ENCODE measurements around the gene CENPP.

The CENPP gene

DNA sequence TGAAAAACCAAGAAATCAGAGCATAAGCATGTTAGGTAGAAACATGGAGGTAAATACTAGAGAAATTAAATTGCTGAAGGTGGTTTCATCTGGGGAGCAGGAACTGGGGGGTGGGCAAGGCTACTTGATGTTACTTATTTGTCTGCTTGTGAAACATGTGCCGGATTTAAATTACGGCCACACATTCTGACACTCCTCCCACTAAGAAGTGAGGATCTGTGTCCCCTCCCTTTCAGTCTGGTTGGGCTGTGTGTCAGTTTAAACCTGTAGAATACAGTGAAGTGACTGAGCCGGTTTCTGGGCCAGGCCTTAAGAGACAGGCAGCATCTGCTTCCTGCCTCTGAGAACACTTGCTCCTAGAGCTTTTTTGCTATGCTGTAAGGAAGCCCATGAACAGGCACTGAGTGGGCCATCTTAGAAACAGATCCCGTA, 29.9 kb upstream of the CENPP start:
- peak overlapping the region; percentile 59 for H3K27ac Mint-ChIP-seq

DNA sequence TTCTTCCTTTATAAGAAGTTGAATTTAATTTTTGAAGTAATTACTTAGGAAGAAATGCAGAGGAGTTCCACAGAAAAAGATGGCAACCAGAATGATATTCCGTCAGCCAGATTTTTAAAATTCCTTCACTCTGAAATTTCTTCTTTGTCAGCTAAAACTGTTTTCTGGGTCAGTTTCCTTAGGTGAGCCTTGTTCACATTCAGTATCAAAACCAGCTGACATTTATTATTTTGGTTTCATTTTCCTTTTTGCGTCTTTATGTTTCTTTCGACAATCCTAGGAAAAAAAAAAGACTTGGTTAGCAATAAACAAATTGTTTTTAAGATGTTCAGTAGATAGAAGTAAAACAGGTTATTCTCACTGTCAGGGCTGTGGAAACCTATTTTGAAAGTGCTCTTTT, 28.1 kb upstream of the CENPP start:
- Mint-ChIP-seq H3K4me1 (peaks cover 25 to 35% of the 10 kb centered on the region in 2 donors), H3K36me3 (peaks cover 22 to 36% of the 10 kb centered on the region in 2 donors), H3K27me3 (no peaks in the 10 kb centered on the region), H3K9me3 (no peaks in the 10 kb centered on the region), H3K27ac (peak overlapping the region; percentile 31), H3K4me3 (no peak overlapping the region)
- DNase-seq: no peak
- no peak for ATAC-seq (replicated peaks)

More for the DNA sequence above, 29.9 kb upstream of the CENPP start:
- Mint-ChIP-seq H3K4me3 (no peak overlapping the region), H3K4me1 (peaks cover 33 to 52% of the 10 kb centered on the region in 2 donors), H3K9me3 (no peaks in the 10 kb centered on the region), H3K36me3 (peaks cover 24 to 38% of the 10 kb centered on the region in 2 donors), H3K27me3 (no peaks in the 10 kb centered on the region)
- ATAC-seq (replicated peaks): no peak
- DNase-seq: no peak

DNA sequence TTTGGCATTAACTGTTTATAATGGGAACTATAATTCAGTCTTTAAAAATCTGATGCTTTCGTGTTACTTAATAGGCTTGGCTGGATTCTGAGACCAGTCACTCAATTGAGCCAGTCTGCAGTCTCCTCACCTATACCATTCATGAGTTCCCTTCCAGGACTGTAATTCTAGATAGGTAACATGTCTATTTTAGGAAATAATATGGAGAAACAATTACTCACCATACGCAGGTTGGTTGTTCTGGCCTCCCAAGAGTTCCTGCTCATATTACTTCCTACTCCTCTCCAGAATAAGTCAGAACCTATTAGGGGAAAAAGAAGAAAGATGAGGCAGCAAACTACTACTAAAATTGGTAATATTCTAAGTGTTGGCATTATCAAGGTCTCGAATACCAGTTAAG, 27.7 kb upstream of the CENPP start:
- H3K36me3 Mint-ChIP-seq: peaks cover 23 to 36% of the 10 kb centered on the region in 2 donors
- peaks cover 22 to 31% of the 10 kb centered on the region in 2 donors for H3K4me1 Mint-ChIP-seq
- H3K27me3 Mint-ChIP-seq: no peaks in the 10 kb centered on the region
- no peak overlapping the region for H3K4me3 Mint-ChIP-seq
- H3K9me3 Mint-ChIP-seq: no peaks in the 10 kb centered on the region
- ATAC-seq (replicated peaks) (no peak), DNase-seq (no peak)
- peak overlapping the region; percentile 31 for H3K27ac Mint-ChIP-seq

DNA sequence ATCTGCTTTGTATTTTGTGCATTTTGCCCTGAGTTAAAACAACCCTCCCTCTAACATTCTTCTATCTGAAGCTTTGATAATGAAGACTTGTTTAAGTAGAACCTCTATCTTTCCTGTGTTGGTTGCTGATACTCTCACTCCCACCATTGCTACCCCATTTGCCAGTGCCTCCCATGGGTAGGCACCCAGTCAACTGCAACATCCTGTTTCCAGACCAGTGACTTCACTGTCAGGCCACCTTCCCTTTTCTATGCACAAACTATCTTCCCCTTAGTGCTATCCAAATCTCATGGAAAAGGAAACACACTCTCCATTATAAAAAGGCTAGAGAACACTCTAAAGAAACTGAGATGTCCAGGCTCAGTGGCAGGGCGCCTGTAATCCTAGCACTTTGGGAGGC, 26.6 kb upstream of the CENPP start:
- DNase-seq (peak; percentile 5), ATAC-seq (replicated peaks) (peak; percentile 75 to 80)
- Mint-ChIP-seq H3K9me3 (no peaks in the 10 kb centered on the region), H3K4me3 (peak overlapping the region; percentile 1 to 21), H3K4me1 (peaks cover 22% of the 10 kb centered on the region in 2 donors), H3K27ac (peak overlapping the region; percentile 48), H3K36me3 (peaks cover 24 to 39% of the 10 kb centered on the region in 2 donors), H3K27me3 (no peaks in the 10 kb centered on the region)

DNA sequence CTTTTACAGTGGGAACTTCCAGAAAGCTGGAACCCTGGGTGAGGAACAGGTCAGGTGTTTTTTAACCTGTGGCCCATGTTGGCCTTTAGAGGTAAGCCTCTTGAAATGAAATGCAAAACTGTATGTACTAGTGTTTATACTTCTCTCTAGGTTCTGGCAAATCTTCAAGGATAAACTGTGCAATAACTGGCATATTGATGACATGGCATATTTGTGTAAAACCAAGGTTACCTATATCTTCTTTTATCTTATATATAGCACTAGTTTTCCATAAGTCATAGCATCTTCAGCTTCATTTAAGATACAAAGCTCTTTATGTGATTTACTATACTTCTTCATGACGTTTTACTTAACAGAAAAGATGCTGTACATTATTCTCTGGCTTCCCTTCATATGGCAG, 24.8 kb upstream of the CENPP start:
- no peaks in the 10 kb centered on the region for H3K9me3 Mint-ChIP-seq
- no peaks in the 10 kb centered on the region for H3K27me3 Mint-ChIP-seq
- H3K4me1 Mint-ChIP-seq: peaks cover 8 to 12% of the 10 kb centered on the region in 2 donors
- DNase-seq: no peak
- peaks cover 28 to 45% of the 10 kb centered on the region in 2 donors for H3K36me3 Mint-ChIP-seq
- ATAC-seq (replicated peaks): no peak
- H3K4me3 Mint-ChIP-seq: no peak overlapping the region
- no peak overlapping the region for H3K27ac Mint-ChIP-seq

DNA sequence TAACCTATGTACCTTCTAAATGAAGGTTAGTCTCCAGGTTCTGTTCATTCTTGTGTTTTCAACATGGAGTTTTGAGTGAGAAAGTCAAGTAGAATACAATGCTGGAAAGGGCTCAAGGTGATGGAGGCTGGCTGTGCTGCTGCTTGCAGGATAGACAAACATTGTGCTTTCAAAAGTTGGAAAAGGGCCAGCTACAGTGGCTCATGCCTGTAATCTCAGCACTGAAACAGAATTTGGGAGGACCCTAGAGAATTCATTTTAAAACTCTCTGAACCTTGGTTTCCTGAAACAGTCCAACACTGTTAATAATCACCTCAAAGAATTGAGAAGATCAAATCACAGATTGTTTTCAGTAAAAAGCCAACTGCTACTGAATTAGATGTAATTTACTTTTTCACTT, 16.9 kb upstream of the CENPP start:
- no peak for DNase-seq
- no peak overlapping the region for H3K27ac Mint-ChIP-seq

DNA sequence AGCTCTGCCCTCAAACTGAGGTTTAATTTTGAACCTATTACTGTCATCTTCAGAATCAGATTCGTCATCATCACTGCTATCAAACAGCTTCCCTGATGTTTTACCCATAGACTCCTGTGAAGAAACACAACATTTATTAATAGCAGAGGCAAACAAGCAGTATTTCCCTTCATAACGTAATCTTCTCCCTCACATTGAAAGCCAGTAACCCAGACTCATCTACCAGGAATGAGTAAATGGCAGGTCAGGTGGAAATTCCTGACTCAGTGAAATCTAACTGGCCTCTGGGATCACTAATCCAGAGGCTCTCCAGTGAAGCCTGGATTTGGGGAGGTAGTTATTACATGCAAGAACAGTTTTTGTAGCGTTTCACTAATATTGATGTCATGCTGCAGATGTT, 15.2 kb upstream of the CENPP start:
- Mint-ChIP-seq H3K27ac (no peak overlapping the region), H3K4me3 (no peak overlapping the region), H3K27me3 (no peaks in the 10 kb centered on the region), H3K4me1 (peaks cover 19 to 33% of the 10 kb centered on the region in 2 donors), H3K9me3 (no peaks in the 10 kb centered on the region), H3K36me3 (peaks cover 51 to 70% of the 10 kb centered on the region in 2 donors)
- DNase-seq: no peak
- no peak for ATAC-seq (replicated peaks)

More for the DNA sequence above, 16.9 kb upstream of the CENPP start:
- Mint-ChIP-seq H3K4me3 (no peak overlapping the region), H3K4me1 (peaks cover 14 to 25% of the 10 kb centered on the region in 2 donors), H3K9me3 (no peaks in the 10 kb centered on the region), H3K27me3 (no peaks in the 10 kb centered on the region), H3K36me3 (peaks cover 50 to 65% of the 10 kb centered on the region in 2 donors)
- no peak for ATAC-seq (replicated peaks)

DNA sequence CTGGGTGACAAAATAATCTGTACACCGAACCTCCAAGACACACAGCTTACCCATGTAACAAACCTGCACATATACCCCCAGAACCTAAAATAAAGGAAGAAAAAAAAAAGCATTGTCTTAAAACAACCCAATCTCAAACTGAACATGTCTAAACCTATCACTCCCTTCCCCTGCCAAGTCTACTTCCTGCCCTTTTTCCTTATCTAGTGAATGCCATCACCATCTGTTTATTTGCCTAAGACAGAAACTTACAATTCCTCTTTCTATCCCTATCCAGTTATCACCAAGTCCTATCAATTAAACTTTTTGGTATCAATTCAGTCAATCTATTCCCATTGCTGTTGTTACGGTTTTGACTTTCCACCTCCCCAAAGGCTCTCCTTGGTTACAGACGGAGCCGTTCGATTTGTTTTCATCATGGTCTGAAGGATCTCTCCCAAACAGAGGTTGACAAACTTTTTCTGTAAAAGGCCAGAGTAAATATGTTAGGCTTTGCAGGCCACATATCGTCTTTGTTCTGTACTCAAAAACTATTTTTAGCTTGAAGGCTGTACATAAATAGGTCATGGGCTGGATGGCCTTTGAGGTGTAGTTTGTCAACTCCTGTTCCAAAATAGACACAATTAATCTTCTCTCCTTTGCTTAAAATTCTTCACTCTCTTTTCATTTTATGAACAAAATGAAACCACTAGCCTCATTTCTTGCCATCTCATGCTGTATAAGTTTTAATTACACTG, 12.7 kb upstream of the CENPP start:
- H3K4me3 Mint-ChIP-seq: no peak overlapping the region
- H3K27ac Mint-ChIP-seq: no peak overlapping the region
- peaks cover 52 to 73% of the 10 kb centered on the region in 2 donors for H3K36me3 Mint-ChIP-seq
- H3K27me3 Mint-ChIP-seq: no peaks in the 10 kb centered on the region
- no peaks in the 10 kb centered on the region for H3K9me3 Mint-ChIP-seq
- ATAC-seq (replicated peaks): no peak
- peaks cover 20 to 31% of the 10 kb centered on the region in 2 donors for H3K4me1 Mint-ChIP-seq
- DNase-seq: no peak

DNA sequence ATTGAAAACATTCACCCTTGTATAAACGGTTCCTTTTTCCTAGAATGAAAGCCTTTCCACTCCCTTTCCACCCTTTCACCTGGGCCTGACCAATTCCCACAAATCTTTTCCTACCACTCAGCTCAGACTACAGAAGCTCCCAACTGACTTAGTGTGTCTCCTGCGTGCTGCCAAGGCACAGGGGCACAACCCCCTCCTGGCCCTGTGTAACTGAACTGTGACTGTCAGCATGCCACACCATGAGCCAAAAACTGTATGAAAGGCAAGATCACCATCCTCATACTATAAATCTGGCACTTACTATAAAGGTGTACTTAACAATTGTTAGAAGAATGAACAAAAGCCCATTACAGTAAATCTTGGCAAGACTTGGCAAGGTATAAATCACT, 12.1 kb upstream of the CENPP start:
- H3K27ac Mint-ChIP-seq: no peak overlapping the region
- no peaks in the 10 kb centered on the region for H3K9me3 Mint-ChIP-seq
- no peak overlapping the region for H3K4me3 Mint-ChIP-seq
- peaks cover 21 to 31% of the 10 kb centered on the region in 2 donors for H3K4me1 Mint-ChIP-seq
- no peak for DNase-seq
- H3K27me3 Mint-ChIP-seq: no peaks in the 10 kb centered on the region
- peaks cover 50 to 72% of the 10 kb centered on the region in 2 donors for H3K36me3 Mint-ChIP-seq
- ATAC-seq (replicated peaks): no peak

DNA sequence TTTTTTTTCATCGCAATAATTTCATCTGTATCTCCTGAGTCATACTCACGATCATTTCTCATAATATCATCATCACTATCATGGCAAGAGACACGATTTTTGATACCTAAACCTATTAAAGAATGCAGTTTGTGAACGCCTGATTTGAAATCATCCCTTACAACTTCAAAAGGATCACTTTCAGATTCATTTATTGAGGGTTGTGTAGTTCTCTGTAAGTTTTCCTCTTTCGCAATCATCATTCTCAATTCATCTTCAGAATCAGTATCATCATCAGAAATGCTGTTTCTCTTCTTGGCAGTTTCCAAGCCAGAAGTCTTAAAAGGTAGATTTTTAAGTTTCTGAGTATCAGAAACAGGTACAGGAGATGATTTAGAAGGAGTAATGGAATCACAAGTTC, 10.3 kb upstream of the CENPP start:
- Mint-ChIP-seq H3K36me3 (peaks cover 47 to 70% of the 10 kb centered on the region in 2 donors), H3K4me3 (no peak overlapping the region), H3K4me1 (peaks cover 19 to 31% of the 10 kb centered on the region in 2 donors), H3K27ac (no peak overlapping the region), H3K27me3 (no peaks in the 10 kb centered on the region), H3K9me3 (no peaks in the 10 kb centered on the region)
- ATAC-seq (replicated peaks) (no peak), DNase-seq (no peak)

DNA sequence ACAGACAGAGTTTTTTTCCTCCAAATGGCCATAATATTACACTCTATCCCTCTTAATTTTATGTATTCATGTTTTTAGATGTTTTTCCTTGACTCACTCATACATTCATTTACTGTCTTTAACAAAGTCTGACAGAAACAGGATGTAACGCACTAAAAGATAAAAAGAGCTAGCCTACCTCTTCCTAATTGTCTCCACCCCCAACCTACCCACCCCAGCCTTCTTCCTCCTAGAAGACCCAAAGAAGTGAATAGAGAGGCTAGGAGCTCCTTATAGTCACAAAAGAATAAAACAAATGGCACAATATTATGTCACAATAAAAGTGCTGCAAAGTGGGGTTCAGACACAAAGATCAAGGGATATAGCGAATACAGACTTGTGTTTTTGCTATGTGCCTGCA, 1.3 kb upstream of the CENPP start:
- Mint-ChIP-seq H3K27me3 (no peaks in the 10 kb centered on the region), H3K9me3 (no peaks in the 10 kb centered on the region), H3K4me3 (peak overlapping the region; percentile 98 to 100), H3K36me3 (peaks cover 13 to 25% of the 10 kb centered on the region in 2 donors), H3K4me1 (peaks cover 22 to 39% of the 10 kb centered on the region in 2 donors), H3K27ac (peak overlapping the region; percentile 100)
- ATAC-seq (replicated peaks) (no peak), DNase-seq (no peak)

DNA sequence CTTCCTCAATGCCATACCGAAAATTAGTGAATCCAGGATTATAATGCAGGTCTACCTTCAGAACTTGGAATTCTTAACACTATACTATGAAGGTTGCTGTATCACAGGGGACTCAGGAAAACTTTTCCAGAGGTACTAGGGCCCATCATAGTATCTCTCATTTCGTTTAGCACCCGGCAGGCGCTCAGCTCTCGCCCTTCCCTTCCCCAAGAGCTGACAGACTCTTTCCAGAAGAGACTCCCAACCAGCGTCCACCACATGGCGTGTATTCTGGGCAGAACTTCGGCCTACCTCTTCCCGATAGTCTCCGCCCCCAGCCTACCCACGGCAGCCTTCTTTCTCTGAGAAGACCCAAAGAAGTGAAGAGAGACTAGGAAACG, 874 bp upstream of the CENPP start:
- Mint-ChIP-seq H3K27ac (peak overlapping the region; percentile 100), H3K4me3 (peak overlapping the region; percentile 98 to 100), H3K36me3 (peaks cover 10 to 24% of the 10 kb centered on the region in 2 donors), H3K27me3 (no peaks in the 10 kb centered on the region), H3K4me1 (peaks cover 23 to 40% of the 10 kb centered on the region in 2 donors), H3K9me3 (no peaks in the 10 kb centered on the region)
- ATAC-seq (replicated peaks): peak; percentile 26 to 27
- DNase-seq: no peak

DNA sequence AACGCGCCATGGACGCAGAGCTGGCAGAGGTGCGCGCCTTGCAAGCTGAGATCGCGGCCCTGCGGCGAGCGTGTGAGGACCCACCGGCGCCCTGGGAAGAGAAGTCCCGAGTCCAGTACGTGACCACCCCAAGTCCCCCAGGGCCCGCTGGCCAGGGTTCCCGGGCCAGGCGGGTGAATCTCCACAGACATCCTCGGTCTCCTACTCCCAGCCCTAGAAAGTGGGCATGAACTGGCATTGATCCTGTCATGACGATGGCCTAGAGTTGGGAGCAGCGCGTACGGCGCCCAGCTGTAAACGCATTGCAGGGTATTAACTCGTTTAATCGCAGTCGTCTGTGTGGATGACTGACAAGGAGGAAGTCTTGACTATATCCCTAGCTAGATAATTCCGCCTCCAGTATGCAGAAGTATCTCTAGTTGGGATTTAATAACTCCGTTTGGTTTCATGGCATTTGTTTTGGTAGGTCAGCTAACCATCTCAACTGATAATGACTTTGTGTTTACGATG, 293 bp downstream of the CENPP start:
- peaks cover 23 to 40% of the 10 kb centered on the region in 2 donors for H3K4me1 Mint-ChIP-seq
- peak overlapping the region; percentile 100 for H3K27ac Mint-ChIP-seq
- ATAC-seq (replicated peaks) (peak; percentile 15 to 29), DNase-seq (no peak)
- peak overlapping the region; percentile 98 to 100 for H3K4me3 Mint-ChIP-seq
- no peaks in the 10 kb centered on the region for H3K9me3 Mint-ChIP-seq
- H3K36me3 Mint-ChIP-seq: peaks cover 8 to 18% of the 10 kb centered on the region in 2 donors
- no peaks in the 10 kb centered on the region for H3K27me3 Mint-ChIP-seq

DNA sequence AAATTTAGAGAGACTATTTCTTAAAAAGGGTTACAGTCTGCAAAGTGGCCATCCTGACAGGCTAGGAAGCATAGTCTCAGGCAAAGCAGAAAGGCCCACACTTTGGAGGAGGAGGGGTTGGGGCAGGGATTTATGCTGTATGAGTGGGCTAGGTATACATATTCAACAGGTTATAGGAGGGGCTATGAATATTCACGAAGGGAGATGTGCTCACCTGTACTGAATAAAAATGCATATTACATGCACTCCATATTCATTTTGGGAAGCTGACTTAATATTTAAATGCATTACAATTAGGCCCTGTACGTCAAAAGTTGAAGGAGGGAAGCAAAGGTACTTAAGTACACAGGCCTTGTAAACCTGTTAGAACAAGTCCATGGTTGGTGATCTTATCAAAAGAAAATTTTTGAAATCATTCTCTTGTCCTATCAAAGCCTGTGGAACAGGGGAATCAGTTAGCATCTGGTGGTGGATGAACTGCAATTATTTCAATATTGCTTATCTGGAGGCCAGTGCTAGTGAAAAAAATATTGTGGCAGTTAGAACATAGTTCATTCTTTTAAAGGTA, 1.6 kb downstream of the CENPP start:
- H3K27me3 Mint-ChIP-seq: no peaks in the 10 kb centered on the region
- ATAC-seq (replicated peaks): no peak
- peak overlapping the region in 1 of 2 donors; percentile 98 for H3K4me3 Mint-ChIP-seq
- H3K36me3 Mint-ChIP-seq: peaks cover 8 to 15% of the 10 kb centered on the region in 2 donors
- peaks cover 23 to 40% of the 10 kb centered on the region in 2 donors for H3K4me1 Mint-ChIP-seq
- H3K9me3 Mint-ChIP-seq: no peaks in the 10 kb centered on the region
- no peak overlapping the region for H3K27ac Mint-ChIP-seq
- DNase-seq: no peak

DNA sequence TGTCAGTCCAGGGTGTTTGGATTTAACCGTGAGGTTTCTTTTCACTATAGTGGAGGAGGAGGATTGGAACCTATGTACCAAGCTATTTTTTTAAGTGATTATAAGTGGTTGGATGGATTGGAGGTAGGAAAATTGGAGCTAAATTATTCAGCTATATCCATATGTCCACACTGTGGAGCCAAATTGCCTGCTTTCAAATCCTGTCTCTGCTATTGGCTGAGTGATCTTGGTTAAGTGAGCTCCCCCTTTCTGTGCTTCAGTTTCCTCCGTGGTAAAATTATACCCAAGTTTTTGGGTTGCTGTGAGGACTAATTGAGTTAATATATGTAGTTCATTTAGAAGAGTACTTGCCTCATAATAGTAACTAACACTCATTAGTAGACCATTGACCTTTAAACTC, 2.5 kb downstream of the CENPP start:
- Mint-ChIP-seq H3K27ac (no peak overlapping the region), H3K36me3 (peaks cover 3 to 14% of the 10 kb centered on the region in 2 donors), H3K4me3 (no peak overlapping the region), H3K27me3 (no peaks in the 10 kb centered on the region), H3K9me3 (no peaks in the 10 kb centered on the region), H3K4me1 (peaks cover 23 to 40% of the 10 kb centered on the region in 2 donors)
- DNase-seq (no peak), ATAC-seq (replicated peaks) (no peak)
